ENCODE data around the gene EFNA5. TPM values are rescaled to one million over a fixed set of nuclear protein-coding genes. Genes with fewer than 3 reads are reported as not detected.

Gene EFNA5
- total and polyA plus RNA-seq, 2 donors: 1.7 to 3.6 TPM

GRCh38 chr5:107699425-107699824 lies 28.7 kb upstream of the EFNA5 start:
- no peak overlapping the region for H3K4me3 ChIP-seq (ENCODE audit: low read length in 2 of 2)
- no peaks in the 10 kb centered on the region for H3K27me3 ChIP-seq (ENCODE audit: control insufficient read depth in 2 of 2, insufficient read depth in 1 of 2, low read length in 1 of 2)
- no peak overlapping the region for H3K27ac ChIP-seq (ENCODE audit: low read depth in 1 of 2, low read length in 1 of 2)
- 94% methylated on average over 1 of the region's 1 CpG for WGBS
- H3K9me3 ChIP-seq (ENCODE audit: control insufficient read depth in 2 of 2, insufficient read depth in 1 of 2, low read length in 1 of 2): no peaks in the 10 kb centered on the region
- no peak for DNase-seq (ENCODE audit: low read depth in 6 of 9, low spot score in 9 of 9)
- no peaks in the 10 kb centered on the region for H3K36me3 ChIP-seq (ENCODE audit: control insufficient read depth in 2 of 2, insufficient read depth in 2 of 2, low read length in 1 of 2)
- H3K4me1 ChIP-seq (ENCODE audit: control insufficient read depth in 2 of 2, insufficient read depth in 2 of 2, low read length in 2 of 2): no peaks in the 10 kb centered on the region

- no peaks in the 10 kb centered on the region for H3K4me1 ChIP-seq (ENCODE audit: control insufficient read depth in 2 of 2, insufficient read depth in 2 of 2, low read length in 2 of 2)
- H3K9me3 ChIP-seq (ENCODE audit: control insufficient read depth in 2 of 2, insufficient read depth in 1 of 2, low read length in 1 of 2): no peaks in the 10 kb centered on the region
- no peak for DNase-seq (ENCODE audit: low read depth in 6 of 9, low spot score in 9 of 9)
- WGBS: 96% methylated on average over 2 of the region's 2 CpGs
- H3K27me3 ChIP-seq (ENCODE audit: control insufficient read depth in 2 of 2, insufficient read depth in 1 of 2, low read length in 1 of 2): no peaks in the 10 kb centered on the region
- H3K36me3 ChIP-seq (ENCODE audit: control insufficient read depth in 2 of 2, insufficient read depth in 2 of 2, low read length in 1 of 2): no peaks in the 10 kb centered on the region
- H3K4me3 ChIP-seq (ENCODE audit: low read length in 2 of 2): no peak overlapping the region
- H3K27ac ChIP-seq (ENCODE audit: low read depth in 1 of 2, low read length in 1 of 2): no peak overlapping the region
These were observed 27.5 kb upstream of the EFNA5 start for GRCh38 chr5:107698286-107698685.

- no peak for DNase-seq (ENCODE audit: low read depth in 6 of 9, low spot score in 9 of 9)
- H3K27ac ChIP-seq (ENCODE audit: low read depth in 1 of 2, low read length in 1 of 2): no peak overlapping the region
- 86% methylated on average over 4 of the region's 4 CpGs for WGBS
These were observed 25.8 kb upstream of the EFNA5 start for GRCh38 chr5:107696498-107696897.

GRCh38 chr5:107696080-107696479 lies 25.3 kb upstream of the EFNA5 start:
- 90% methylated on average over 4 of the region's 4 CpGs for WGBS
- no peaks in the 10 kb centered on the region for H3K27me3 ChIP-seq (ENCODE audit: control insufficient read depth in 2 of 2, insufficient read depth in 1 of 2, low read length in 1 of 2)
- H3K36me3 ChIP-seq (ENCODE audit: control insufficient read depth in 2 of 2, insufficient read depth in 2 of 2, low read length in 1 of 2): no peaks in the 10 kb centered on the region
- no peaks in the 10 kb centered on the region for H3K4me1 ChIP-seq (ENCODE audit: control insufficient read depth in 2 of 2, insufficient read depth in 2 of 2, low read length in 2 of 2)
- no peak overlapping the region for H3K4me3 ChIP-seq (ENCODE audit: low read length in 2 of 2)
- H3K27ac ChIP-seq (ENCODE audit: low read depth in 1 of 2, low read length in 1 of 2): no peak overlapping the region
- no peaks in the 10 kb centered on the region for H3K9me3 ChIP-seq (ENCODE audit: control insufficient read depth in 2 of 2, insufficient read depth in 1 of 2, low read length in 1 of 2)
- DNase-seq (ENCODE audit: low read depth in 6 of 9, low spot score in 9 of 9): no peak

More at GRCh38 chr5:107696498-107696897, 25.8 kb upstream of the EFNA5 start:
- Histone ChIP-seq H3K4me1 (ENCODE audit: control insufficient read depth in 2 of 2, insufficient read depth in 2 of 2, low read length in 2 of 2) (no peaks in the 10 kb centered on the region), H3K9me3 (ENCODE audit: control insufficient read depth in 2 of 2, insufficient read depth in 1 of 2, low read length in 1 of 2) (no peaks in the 10 kb centered on the region), H3K36me3 (ENCODE audit: control insufficient read depth in 2 of 2, insufficient read depth in 2 of 2, low read length in 1 of 2) (no peaks in the 10 kb centered on the region), H3K4me3 (ENCODE audit: low read length in 2 of 2) (no peak overlapping the region), H3K27me3 (ENCODE audit: control insufficient read depth in 2 of 2, insufficient read depth in 1 of 2, low read length in 1 of 2) (no peaks in the 10 kb centered on the region)

- Histone ChIP-seq H3K27ac (ENCODE audit: low read depth in 1 of 2, low read length in 1 of 2) (no peak overlapping the region), H3K27me3 (ENCODE audit: control insufficient read depth in 2 of 2, insufficient read depth in 1 of 2, low read length in 1 of 2) (no peaks in the 10 kb centered on the region), H3K36me3 (ENCODE audit: control insufficient read depth in 2 of 2, insufficient read depth in 2 of 2, low read length in 1 of 2) (no peaks in the 10 kb centered on the region), H3K4me1 (ENCODE audit: control insufficient read depth in 2 of 2, insufficient read depth in 2 of 2, low read length in 2 of 2) (no peaks in the 10 kb centered on the region), H3K9me3 (ENCODE audit: control insufficient read depth in 2 of 2, insufficient read depth in 1 of 2, low read length in 1 of 2) (no peaks in the 10 kb centered on the region), H3K4me3 (ENCODE audit: low read length in 2 of 2) (no peak overlapping the region)
- 92% methylated on average over 3 of the region's 3 CpGs for WGBS
- no peak for DNase-seq (ENCODE audit: low read depth in 6 of 9, low spot score in 9 of 9)
These were observed 17.2 kb upstream of the EFNA5 start for GRCh38 chr5:107687937-107688336.

- 93% methylated on average over 1 of the region's 1 CpG for WGBS
- H3K4me1 ChIP-seq (ENCODE audit: control insufficient read depth in 2 of 2, insufficient read depth in 2 of 2, low read length in 2 of 2): no peaks in the 10 kb centered on the region
- no peaks in the 10 kb centered on the region for H3K9me3 ChIP-seq (ENCODE audit: control insufficient read depth in 2 of 2, insufficient read depth in 1 of 2, low read length in 1 of 2)
- no peak overlapping the region for H3K4me3 ChIP-seq (ENCODE audit: low read length in 2 of 2)
- H3K27me3 ChIP-seq (ENCODE audit: control insufficient read depth in 2 of 2, insufficient read depth in 1 of 2, low read length in 1 of 2): no peaks in the 10 kb centered on the region
- no peaks in the 10 kb centered on the region for H3K36me3 ChIP-seq (ENCODE audit: control insufficient read depth in 2 of 2, insufficient read depth in 2 of 2, low read length in 1 of 2)
- DNase-seq (ENCODE audit: low read depth in 6 of 9, low spot score in 9 of 9): no peak
- H3K27ac ChIP-seq (ENCODE audit: low read depth in 1 of 2, low read length in 1 of 2): no peak overlapping the region
These were observed 16.7 kb upstream of the EFNA5 start for GRCh38 chr5:107687404-107687803.

GRCh38 chr5:107682533-107682932 lies 11.8 kb upstream of the EFNA5 start:
- Histone ChIP-seq H3K36me3 (ENCODE audit: control insufficient read depth in 2 of 2, insufficient read depth in 2 of 2, low read length in 1 of 2) (no peaks in the 10 kb centered on the region), H3K4me3 (ENCODE audit: low read length in 2 of 2) (no peak overlapping the region), H3K4me1 (ENCODE audit: control insufficient read depth in 2 of 2, insufficient read depth in 2 of 2, low read length in 2 of 2) (no peaks in the 10 kb centered on the region), H3K27me3 (ENCODE audit: control insufficient read depth in 2 of 2, insufficient read depth in 1 of 2, low read length in 1 of 2) (peaks cover 0 to 3% of the 10 kb centered on the region in 2 donors), H3K27ac (ENCODE audit: low read depth in 1 of 2, low read length in 1 of 2) (no peak overlapping the region), H3K9me3 (ENCODE audit: control insufficient read depth in 2 of 2, insufficient read depth in 1 of 2, low read length in 1 of 2) (no peaks in the 10 kb centered on the region)
- no peak for DNase-seq (ENCODE audit: low read depth in 6 of 9, low spot score in 9 of 9)
- WGBS: 63% methylated on average over 3 of the region's 3 CpGs

GRCh38 chr5:107680799-107681198 lies 10.1 kb upstream of the EFNA5 start:
- no peaks in the 10 kb centered on the region for H3K9me3 ChIP-seq (ENCODE audit: control insufficient read depth in 2 of 2, insufficient read depth in 1 of 2, low read length in 1 of 2)
- no peaks in the 10 kb centered on the region for H3K4me1 ChIP-seq (ENCODE audit: control insufficient read depth in 2 of 2, insufficient read depth in 2 of 2, low read length in 2 of 2)
- 95% methylated on average over 4 of the region's 4 CpGs for WGBS
- H3K36me3 ChIP-seq (ENCODE audit: control insufficient read depth in 2 of 2, insufficient read depth in 2 of 2, low read length in 1 of 2): no peaks in the 10 kb centered on the region
- no peak overlapping the region for H3K27ac ChIP-seq (ENCODE audit: low read depth in 1 of 2, low read length in 1 of 2)
- H3K27me3 ChIP-seq (ENCODE audit: control insufficient read depth in 2 of 2, insufficient read depth in 1 of 2, low read length in 1 of 2): peaks cover 0 to 9% of the 10 kb centered on the region in 2 donors
- H3K4me3 ChIP-seq (ENCODE audit: low read length in 2 of 2): no peak overlapping the region
- DNase-seq (ENCODE audit: low read depth in 6 of 9, low spot score in 9 of 9): no peak

GRCh38 chr5:107680099-107680498 lies 9.4 kb upstream of the EFNA5 start:
- Histone ChIP-seq H3K36me3 (ENCODE audit: control insufficient read depth in 2 of 2, insufficient read depth in 2 of 2, low read length in 1 of 2) (no peaks in the 10 kb centered on the region), H3K9me3 (ENCODE audit: control insufficient read depth in 2 of 2, insufficient read depth in 1 of 2, low read length in 1 of 2) (no peaks in the 10 kb centered on the region), H3K27ac (ENCODE audit: low read depth in 1 of 2, low read length in 1 of 2) (no peak overlapping the region), H3K4me1 (ENCODE audit: control insufficient read depth in 2 of 2, insufficient read depth in 2 of 2, low read length in 2 of 2) (no peaks in the 10 kb centered on the region), H3K4me3 (ENCODE audit: low read length in 2 of 2) (no peak overlapping the region), H3K27me3 (ENCODE audit: control insufficient read depth in 2 of 2, insufficient read depth in 1 of 2, low read length in 1 of 2) (peaks cover 0 to 15% of the 10 kb centered on the region in 2 donors)
- no peak for DNase-seq (ENCODE audit: low read depth in 6 of 9, low spot score in 9 of 9)

- Histone ChIP-seq H3K4me1 (ENCODE audit: control insufficient read depth in 2 of 2, insufficient read depth in 2 of 2, low read length in 2 of 2) (peaks cover 4 to 18% of the 10 kb centered on the region in 2 donors), H3K27ac (ENCODE audit: low read depth in 1 of 2, low read length in 1 of 2) (no peak overlapping the region), H3K27me3 (ENCODE audit: control insufficient read depth in 2 of 2, insufficient read depth in 1 of 2, low read length in 1 of 2) (peaks cover 23 to 47% of the 10 kb centered on the region in 2 donors), H3K4me3 (ENCODE audit: low read length in 2 of 2) (no peak overlapping the region), H3K9me3 (ENCODE audit: control insufficient read depth in 2 of 2, insufficient read depth in 1 of 2, low read length in 1 of 2) (peaks cover 0 to 3% of the 10 kb centered on the region in 2 donors), H3K36me3 (ENCODE audit: control insufficient read depth in 2 of 2, insufficient read depth in 2 of 2, low read length in 1 of 2) (no peaks in the 10 kb centered on the region)
- DNase-seq (ENCODE audit: low read depth in 6 of 9, low spot score in 9 of 9): no peak
These were observed 6.0 kb upstream of the EFNA5 start for GRCh38 chr5:107676702-107677101.
